CD14-positive monocyte (primary cell): ENCODE measurements around the gene TRAPPC6A. TPM values are rescaled to one million over a fixed set of nuclear protein-coding genes. Genes with fewer than 3 reads are reported as not detected.
A peak's percentile ranks its signal among the peaks of the same experiment; 100 is the strongest.

Experiments
- DNase-seq, 3 donors: peaks; one replicate each; pipeline ENCODE4 v3.0.0-alpha.2; 2011 to 2022
- H2AFZ ChIP-seq: 2 replicates; pipeline ENCODE4 v1.6.0; 2012; ENCODE audit warnings: mild to moderate bottlenecking, low read depth, low read length, inconsistent platforms; ENCODE audit not compliant: insufficient read depth, poor library complexity, severe bottlenecking
- H3K27ac ChIP-seq, 2 donors: 1 replicate in 1 of 2; 2 replicates in 1 of 2; pipeline ENCODE4 v1.5.1; 2012 to 2013; ENCODE audit warnings: low read length in 2 of 2, control low read depth in 1 of 2, inconsistent platforms in 1 of 2, low read depth in 1 of 2, mild to moderate bottlenecking in 1 of 2
- H3K27me3 ChIP-seq, 2 donors: one replicate each; pipeline versions ENCODE4 v1.6.0 to v1.6.1; 2011 to 2013; ENCODE audit warnings: low read length in 2 of 2; ENCODE audit not compliant: control insufficient read depth in 2 of 2, insufficient read depth in 2 of 2
- H3K36me3 ChIP-seq, 2 donors: replicated peaks in 1 of 2; 1 replicate in 1 of 2; 2 replicates in 1 of 2; pipeline versions ENCODE4 v1.5.1 to v1.6.1; 2012 to 2013; ENCODE audit warnings: low read length in 2 of 2, control low read depth in 1 of 2, inconsistent platforms in 1 of 2, mild to moderate bottlenecking in 1 of 2; ENCODE audit not compliant: insufficient read depth in 2 of 2, control insufficient read depth in 1 of 2
- H3K4me1 ChIP-seq, 2 donors: 1 replicate in 1 of 2; 2 replicates in 1 of 2; pipeline versions ENCODE4 v1.5.1 to v1.6.1; 2012 to 2013; ENCODE audit warnings: low read length in 2 of 2, control low read depth in 1 of 2, inconsistent platforms in 1 of 2, mild to moderate bottlenecking in 1 of 2, moderate library complexity in 1 of 2; ENCODE audit not compliant: insufficient read depth in 2 of 2, control insufficient read depth in 1 of 2
- H3K4me2 ChIP-seq: replicated peaks from 2 replicates; pipeline ENCODE3; 2012; ENCODE audit warnings: low read length, moderate library complexity, mild to moderate bottlenecking; ENCODE audit not compliant: poor library complexity, severe bottlenecking; ENCODE audit errors: extremely low read depth
- H3K4me3 ChIP-seq, 3 experiments: fragments of 200-600 bp in 1 of 3; sonication (generic) in 1 of 3; replicated peaks in 1 of 3; 1 replicate in 2 of 3; 2 replicates in 1 of 3; pipeline ENCODE4 v1.5.1; 2011 to 2013; ENCODE audit warnings: low read length in 3 of 3, mild to moderate bottlenecking in 3 of 3, control low read depth in 2 of 3, low read depth in 2 of 3, inconsistent platforms in 1 of 3, moderate library complexity in 1 of 3
- H3K79me2 ChIP-seq: 2 replicates; pipeline ENCODE4 v1.6.0; 2012; ENCODE audit warnings: mild to moderate bottlenecking, control low read depth, inconsistent platforms, low read length, moderate library complexity; ENCODE audit not compliant: insufficient read depth
- H3K9ac ChIP-seq: 2 replicates; pipeline ENCODE4 v1.6.0; 2017; ENCODE audit warnings: low read length, mild to moderate bottlenecking; ENCODE audit not compliant: insufficient read depth, poor library complexity, severe bottlenecking
- H3K9me3 ChIP-seq, 2 donors: replicated peaks in 1 of 2; 1 replicate in 1 of 2; 2 replicates in 1 of 2; pipeline versions ENCODE4 v1.5.1 to v1.6.1; 2012 to 2013; ENCODE audit warnings: low read length in 2 of 2, control low read depth in 1 of 2; ENCODE audit not compliant: control insufficient read depth in 1 of 2, insufficient read depth in 1 of 2
- H4K20me1 ChIP-seq: 2 replicates; pipeline ENCODE4 v1.6.0; 2012; ENCODE audit warnings: mild to moderate bottlenecking, low read length, control low read depth, moderate library complexity; ENCODE audit not compliant: insufficient read depth
- H3K27ac Mint-ChIP-seq, 7 donors: one replicate each; pipeline ENCODE4 v1.8.0; 2020; ENCODE audit warnings: mild to moderate bottlenecking in 7 of 7, mixed read lengths in 7 of 7, moderate library complexity in 6 of 7, inconsistent platforms in 2 of 7
- H3K27me3 Mint-ChIP-seq, 3 donors: one replicate each; pipeline ENCODE4 v1.8.0; 2021 to 2022; ENCODE audit warnings: low read depth in 3 of 3, mild to moderate bottlenecking in 3 of 3, mixed read lengths in 3 of 3, moderate library complexity in 3 of 3, inconsistent platforms in 1 of 3
- H3K36me3 Mint-ChIP-seq, 2 donors: one replicate each; pipeline ENCODE4 v1.8.0; 2020; ENCODE audit warnings: mixed read lengths in 2 of 2, inconsistent platforms in 1 of 2, mild to moderate bottlenecking in 1 of 2
- H3K4me1 Mint-ChIP-seq: one replicate; pipeline ENCODE4 v1.8.0; 2020; ENCODE audit warnings: mild to moderate bottlenecking, mixed read lengths
- H3K4me3 Mint-ChIP-seq, 2 donors: one replicate each; pipeline ENCODE4 v1.8.0; 2020; ENCODE audit warnings: mild to moderate bottlenecking in 2 of 2, mixed read lengths in 2 of 2, moderate library complexity in 1 of 2
- H3K9me3 Mint-ChIP-seq, 7 donors: one replicate each; pipeline ENCODE4 v1.8.0; 2020 to 2022; ENCODE audit warnings: mixed read lengths in 7 of 7, mild to moderate bottlenecking in 6 of 7, moderate library complexity in 6 of 7, inconsistent platforms in 2 of 7
- CTCF ChIP-seq: fragments of 200-600 bp; IDR thresholded peaks from one replicate; pipeline ENCODE4 v1.8.0; 2022; ENCODE audit warnings: antibody characterized with exemption, mild to moderate bottlenecking
- WGBS: methylation state at CpG from one replicate; pipeline ENCODE4 v1.1.5; 2013; ENCODE audit warnings: missing lambda C conversion rate; ENCODE audit not compliant: insufficient coverage; 5-methylcytosine and 5-hydroxymethylcytosine counted together
- intact Hi-C, 2 donors: fragments of 100-400 bp; cut with micrococcal nuclease; formaldehyde crosslinking; loops; one replicate each; pipeline versions ENCODE4 v1.15.0 to v1.15.1; 2023
- polyA plus RNA-seq, 3 donors: library from polyadenylated mRNA; depleted of rRNA in 1 of 3; unstranded in 2 of 3; stranded (reverse) in 1 of 3; fragments of 300-500 nt in 2 of 3; fragments of >200 nt in 1 of 3; fragmentation: Illumina TruSeq in 2 of 3; gene quantifications; 1 replicate in 2 of 3; 2 replicates in 1 of 3; pipeline ENCODE4 v1.2.3, GENCODE V29; 2012 to 2021

TRAPPC6A gene
- polyA plus RNA-seq, 3 donors = 49.7 to 82.7 (median 63.4) TPM

GRCh38 chr19:45153339-45154063, 24.5 kb downstream of the TRAPPC6A start:
- Histone ChIP-seq H3K27ac (no peak overlapping the region), H3K9ac (no peak overlapping the region), H3K4me1 (peaks cover 14 to 24% of the 10 kb centered on the region in 2 donors), H3K36me3 (no peaks in the 10 kb centered on the region), H2AFZ (peak overlapping the region; percentile 21), H4K20me1 (no peaks in the 10 kb centered on the region), H3K4me3 (peak overlapping the region in 1 of 3 experiments; percentile 44), H3K4me2 (peak overlapping the region; percentile 57), H3K79me2 (no peaks in the 10 kb centered on the region), H3K27me3 (peaks cover 14 to 42% of the 10 kb centered on the region in 2 donors), H3K9me3 (peaks cover 0 to 19% of the 10 kb centered on the region in 2 donors)
- Mint-ChIP-seq H3K4me3 (peak overlapping the region in 1 of 2 donors; percentile 88), H3K9me3 (peaks cover 0 to 18% (median 10%) of the 10 kb centered on the region in 7 donors), H3K36me3 (peaks cover 0 to 7% of the 10 kb centered on the region in 2 donors), H3K4me1 (peaks cover 18% of the 10 kb centered on the region), H3K27me3 (peaks cover 46 to 71% (median 62%) of the 10 kb centered on the region in 3 donors), H3K27ac (no peak overlapping the region)
- DNase-seq = no peak
- TF ChIP-seq CTCF = no peak
- 3% methylated on average over 69 of the region's 69 CpGs for WGBS
- intact Hi-C loops = no loop called here

- H3K4me2 ChIP-seq = peak overlapping the region; percentile 57
- intact Hi-C loops = no loop called here
- no peak overlapping the region for H3K27ac Mint-ChIP-seq
- no peak overlapping the region for H3K27ac ChIP-seq
- H3K27me3 Mint-ChIP-seq = peaks cover 38 to 63% (median 55%) of the 10 kb centered on the region in 3 donors
- H2AFZ ChIP-seq = peak overlapping the region; percentile 21
- H3K9me3 ChIP-seq = peaks cover 0 to 19% of the 10 kb centered on the region in 2 donors
- H3K4me1 ChIP-seq = peaks cover 14 to 24% of the 10 kb centered on the region in 2 donors
- H3K4me3 Mint-ChIP-seq = peak overlapping the region; percentile 27 to 88
- DNase-seq = no peak
- H3K36me3 ChIP-seq = no peaks in the 10 kb centered on the region
- peak overlapping the region in 1 of 3 experiments; percentile 44 for H3K4me3 ChIP-seq
- H3K27me3 ChIP-seq = peaks cover 14 to 42% of the 10 kb centered on the region in 2 donors
- H3K4me1 Mint-ChIP-seq = peaks cover 18% of the 10 kb centered on the region
- H3K79me2 ChIP-seq = no peaks in the 10 kb centered on the region
- H4K20me1 ChIP-seq = no peaks in the 10 kb centered on the region
- H3K36me3 Mint-ChIP-seq = peaks cover 0 to 7% of the 10 kb centered on the region in 2 donors
- TF ChIP-seq CTCF = no peak
- WGBS = 5% methylated on average over 88 of the region's 91 CpGs
- H3K9me3 Mint-ChIP-seq = peaks cover 0 to 18% (median 10%) of the 10 kb centered on the region in 7 donors
- H3K9ac ChIP-seq = no peak overlapping the region
Observed at GRCh38 chr19:45152504-45153338, 25.3 kb downstream of the TRAPPC6A start.
